ENCODE results near the gene ABHD16B.
"Not testable (repeated sequence)": the region's sequence is repeated elsewhere in the genome, so short reads cannot be mapped to it uniquely, and the experiment has no call there.

Gene ABHD16B

DNA sequence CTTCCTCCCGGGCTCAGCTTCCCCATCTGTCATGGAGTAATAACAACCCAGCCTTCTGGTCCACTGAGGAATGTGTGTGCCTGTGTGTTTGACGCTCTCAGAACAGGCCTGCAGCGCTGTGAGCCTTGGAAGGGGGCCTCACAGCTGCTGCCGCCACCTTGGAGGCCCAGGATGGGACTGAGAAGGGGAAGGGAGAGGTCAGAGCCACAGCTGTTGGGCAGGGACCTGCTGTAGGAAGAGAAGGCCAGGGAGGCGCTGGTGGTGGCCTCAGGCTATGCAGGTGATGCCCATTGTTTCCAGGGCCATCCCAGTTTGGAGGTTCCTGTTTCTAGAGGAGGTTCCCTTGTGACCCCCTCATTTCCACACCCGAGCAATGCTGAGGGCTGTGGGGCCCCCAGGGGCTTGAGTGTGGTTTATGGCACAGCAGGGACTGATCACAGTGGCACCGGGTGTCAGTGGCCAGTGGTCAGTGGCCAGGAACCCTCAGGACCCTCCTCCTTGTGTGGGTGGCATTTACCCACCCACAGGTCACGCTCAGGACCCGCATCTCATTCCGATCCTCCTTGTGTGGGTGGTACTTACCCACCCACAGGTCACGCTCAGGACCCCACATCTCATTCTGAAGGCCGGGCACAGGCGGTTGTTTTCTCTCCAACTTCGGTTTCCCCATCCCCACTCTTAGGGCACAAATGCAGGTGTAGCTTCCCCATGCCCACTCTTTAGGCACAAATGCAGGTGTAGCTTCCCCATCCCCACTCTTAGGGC is 17.8 kb downstream of the ABHD16B start:
- no peak for DNase-seq

DNA sequence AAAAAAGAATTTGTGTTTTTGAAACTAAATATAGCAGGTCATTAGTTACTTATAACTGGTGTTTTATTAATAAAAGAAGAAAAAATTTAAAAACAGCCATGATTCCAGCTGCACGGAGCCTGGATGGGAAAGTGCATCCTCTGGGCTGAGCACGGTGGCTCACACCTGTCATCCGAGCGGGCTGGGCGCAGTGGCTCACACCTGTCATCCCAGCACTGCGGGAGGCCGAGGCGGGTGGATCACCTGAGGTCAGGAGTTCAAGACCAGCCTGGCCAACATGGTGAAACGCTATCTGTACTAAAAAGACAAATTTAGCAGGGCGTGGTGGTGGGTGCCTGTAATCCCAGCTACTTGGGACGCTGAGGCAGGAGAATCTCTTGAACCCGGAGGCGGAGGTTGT is 19.6 kb downstream of the ABHD16B start:
- DNase-seq: not testable (repeated sequence)

DNA sequence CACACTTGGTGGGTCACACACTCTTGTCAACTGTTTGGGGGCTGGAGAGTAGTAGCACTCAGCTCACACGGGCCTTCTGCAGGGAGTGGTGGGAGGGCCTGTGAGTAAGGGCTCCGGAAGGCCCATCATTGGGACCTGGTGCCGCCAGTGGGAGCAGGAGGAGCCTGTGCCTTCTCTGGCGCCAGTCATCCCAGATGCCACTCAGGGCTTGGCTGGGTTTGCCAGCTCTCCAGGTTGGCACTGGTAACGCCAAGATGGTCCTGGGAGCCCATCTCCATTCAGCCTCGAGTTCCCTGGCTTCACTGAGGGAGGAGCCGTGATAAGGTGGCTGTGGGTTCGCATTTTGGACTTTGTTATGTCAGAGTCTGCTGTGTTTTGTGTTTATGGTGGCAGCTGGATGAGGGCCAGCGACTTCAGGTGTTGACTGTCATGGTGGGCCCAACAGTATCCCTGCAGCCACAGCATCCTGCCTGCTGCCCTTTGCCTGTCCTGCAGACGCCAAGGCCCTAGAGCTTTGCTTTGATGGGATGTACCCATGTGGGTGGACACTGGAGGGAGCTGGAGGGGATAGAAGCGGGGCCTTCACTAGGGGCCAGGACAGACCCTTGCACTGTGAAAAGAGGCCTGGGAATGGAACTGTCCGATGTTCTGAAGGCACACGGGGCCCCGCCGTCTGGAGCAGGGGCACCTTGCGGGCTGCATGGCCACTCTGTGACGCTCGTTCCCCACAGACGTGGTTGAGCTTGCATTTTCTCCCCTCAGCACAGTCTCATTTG is 20.3 kb downstream of the ABHD16B start:
- no peak for DNase-seq

DNA sequence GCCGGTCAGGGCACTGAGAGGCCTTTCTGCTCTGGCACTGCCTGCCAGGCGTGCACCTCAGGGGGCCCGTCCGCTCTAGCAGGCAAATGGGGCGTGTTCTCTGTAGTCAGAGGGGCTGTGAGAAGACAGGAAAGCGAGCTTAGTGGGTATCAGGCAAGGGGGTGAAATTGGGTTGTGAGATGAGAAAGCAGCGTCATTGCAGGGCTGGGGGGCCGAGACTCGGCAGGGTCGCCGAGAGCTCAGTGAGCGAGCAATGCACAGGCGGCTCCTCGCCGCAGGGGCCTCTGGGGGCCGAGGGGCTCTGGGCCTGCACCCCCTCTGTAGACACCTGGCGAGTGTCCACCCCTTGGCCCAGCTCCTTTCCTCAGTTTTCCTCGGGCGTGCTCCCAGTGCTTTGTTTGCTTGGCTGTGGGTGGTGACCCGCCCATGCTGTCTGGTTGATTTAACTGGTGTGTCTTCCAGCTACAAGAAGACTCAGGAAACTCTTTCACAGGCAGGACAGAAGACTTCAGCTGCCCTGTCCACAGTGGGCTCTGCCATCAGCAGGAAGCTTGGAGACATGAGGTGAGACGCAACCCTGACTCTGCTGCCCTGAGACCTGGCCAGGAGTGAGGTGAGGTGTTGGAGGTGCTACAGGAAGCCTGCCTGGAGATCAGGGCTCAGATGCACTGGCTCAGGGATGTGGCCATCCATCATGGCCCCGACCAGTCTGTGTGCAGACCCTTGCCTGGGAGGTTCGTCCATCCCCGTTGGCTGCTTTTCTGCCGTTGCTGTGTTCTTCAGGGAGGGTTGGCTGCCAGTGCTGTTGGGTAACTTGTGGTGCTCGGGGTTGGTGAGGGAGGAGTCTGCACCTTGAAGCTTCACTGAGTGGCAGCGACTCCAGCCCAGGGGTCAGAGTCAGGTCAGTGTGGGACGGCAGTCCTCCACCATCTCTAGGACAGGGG is 21.2 kb downstream of the ABHD16B start:
- no peak for DNase-seq

DNA sequence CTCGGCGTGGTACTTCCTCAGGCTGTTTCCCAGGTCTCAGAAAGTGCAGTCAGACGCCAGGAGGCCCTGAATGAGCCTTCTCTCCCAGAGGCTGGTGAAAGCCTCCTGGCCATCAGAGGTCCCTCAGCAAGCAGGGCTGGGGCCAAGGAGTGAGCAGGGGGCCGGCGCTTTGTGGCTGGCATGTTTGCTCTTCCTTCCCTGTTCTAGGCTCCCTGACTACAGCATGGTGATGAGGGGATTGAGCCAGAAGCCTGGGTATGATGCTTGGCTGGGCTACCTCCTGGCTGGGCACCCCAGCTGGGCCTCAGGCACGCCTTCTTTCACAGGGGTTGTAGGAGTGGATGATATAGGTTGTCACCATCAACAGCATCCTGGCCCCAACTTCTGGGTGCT is 21.9 kb downstream of the ABHD16B start:
- DNase-seq: no peak

DNA sequence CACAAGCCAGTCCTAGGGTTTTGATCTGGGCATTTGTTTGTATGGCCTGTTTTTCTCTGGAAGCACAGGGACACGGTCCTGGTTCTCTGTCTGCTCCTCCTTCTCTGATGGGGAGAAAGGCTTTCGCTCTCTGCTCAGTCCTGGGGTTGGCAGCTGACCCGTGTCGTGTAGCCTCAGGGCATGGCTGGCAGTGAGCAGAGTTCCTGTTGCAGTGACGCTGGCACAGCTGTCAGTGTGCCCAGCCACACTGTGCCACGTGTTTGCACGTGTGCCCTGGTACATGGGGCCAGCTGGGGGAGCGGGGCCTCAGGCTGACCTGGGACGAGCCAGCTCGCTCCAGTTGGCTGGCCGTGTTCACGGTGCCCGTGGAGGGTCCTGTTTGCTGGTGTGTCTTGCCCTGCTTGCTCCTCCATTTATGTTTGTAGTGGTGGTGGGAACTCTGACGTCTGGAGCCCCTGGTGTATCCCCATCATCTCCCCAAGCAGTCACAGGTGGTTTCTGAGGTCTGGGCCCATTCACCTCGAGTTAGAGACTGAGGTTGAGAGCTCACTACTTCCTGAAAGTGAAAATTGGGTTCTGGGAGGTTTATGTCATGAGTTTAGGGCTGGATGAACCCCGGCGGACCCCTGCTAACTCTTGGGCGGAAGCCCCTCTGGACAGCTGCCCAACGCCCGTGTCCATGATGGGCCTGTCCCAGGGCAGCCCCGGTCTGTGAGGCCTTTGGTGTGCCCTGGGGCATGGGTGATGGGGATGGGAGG is 23.4 kb downstream of the ABHD16B start:
- no peak for DNase-seq

DNA sequence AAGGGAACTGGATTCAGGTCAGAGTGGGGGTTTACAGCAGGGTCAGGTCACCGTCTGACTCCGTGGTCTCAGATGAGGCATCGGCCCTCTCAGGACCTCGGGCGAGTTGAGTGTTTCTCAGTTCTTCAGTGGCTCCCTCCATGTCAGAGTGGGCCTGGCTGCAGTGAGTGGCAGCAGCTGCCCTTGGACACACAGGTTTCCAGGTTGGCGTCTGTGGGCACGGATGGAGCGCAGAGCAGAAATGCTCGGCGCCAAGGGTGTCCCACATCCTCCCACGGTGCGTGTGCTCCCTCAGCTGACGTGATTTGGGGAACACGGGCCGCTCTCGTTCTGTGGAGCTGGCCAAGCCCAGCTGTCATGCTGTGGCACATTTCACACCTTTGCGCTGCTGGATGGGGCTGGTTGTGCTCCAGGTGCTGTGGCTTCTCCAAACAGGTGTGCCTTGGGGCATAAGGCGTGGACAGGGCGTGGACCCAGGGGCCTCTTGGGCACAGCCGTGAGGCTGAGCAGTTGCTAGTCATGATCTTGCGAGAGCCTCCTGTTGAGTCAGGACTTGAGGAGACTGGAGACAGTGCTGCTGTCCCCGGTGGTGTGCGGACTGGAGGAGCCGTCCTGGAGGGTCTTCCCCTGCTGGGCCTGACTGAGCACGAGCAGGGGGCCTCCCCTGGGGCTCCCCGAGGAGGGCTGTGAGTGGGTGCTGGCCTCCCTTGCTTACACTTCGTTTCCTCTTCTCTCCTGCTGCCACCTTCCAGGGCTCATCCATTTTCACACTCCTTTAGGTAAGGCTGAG is 24.2 kb downstream of the ABHD16B start:
- DNase-seq: no peak

DNA sequence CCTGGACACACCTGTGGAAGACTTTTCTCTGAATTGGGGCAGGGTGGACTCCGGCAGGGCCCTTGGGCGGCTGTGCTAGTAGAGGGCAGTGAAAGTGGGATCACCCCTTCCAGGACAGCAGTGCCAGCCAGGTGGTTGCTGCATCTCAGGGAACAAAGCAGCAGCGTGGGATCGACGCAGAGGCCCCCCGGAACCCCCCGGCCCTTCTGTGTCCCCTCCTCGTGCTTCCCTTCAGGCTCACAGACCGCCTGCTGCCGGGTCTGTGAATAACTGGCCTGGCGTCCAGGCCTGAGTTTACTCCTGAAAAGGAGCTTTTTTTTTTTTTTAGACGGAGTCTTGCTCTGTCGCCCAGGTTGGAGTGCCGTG is 24.7 kb downstream of the ABHD16B start:
- no peak for DNase-seq

DNA sequence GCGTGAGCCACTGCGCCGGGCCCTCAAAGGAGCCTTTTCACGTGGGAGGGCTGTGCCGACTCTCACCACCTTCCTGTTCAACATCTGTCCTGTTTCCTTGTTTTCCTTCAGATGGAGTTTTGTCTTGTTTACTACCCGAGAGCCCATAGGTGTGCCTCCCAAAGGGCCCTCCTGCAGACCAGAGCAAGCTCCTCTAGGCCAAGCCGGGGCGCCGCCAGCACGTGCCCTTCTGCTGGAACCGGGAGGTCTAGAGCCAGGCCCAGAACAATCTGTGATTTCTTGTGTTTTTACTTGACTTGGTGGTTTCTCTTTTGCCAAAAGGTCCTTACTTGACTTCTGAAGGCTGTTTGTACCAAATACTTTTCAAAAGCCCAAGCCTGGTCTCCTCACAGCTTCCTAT is 25.6 kb downstream of the ABHD16B start:
- no peak for DNase-seq

DNA sequence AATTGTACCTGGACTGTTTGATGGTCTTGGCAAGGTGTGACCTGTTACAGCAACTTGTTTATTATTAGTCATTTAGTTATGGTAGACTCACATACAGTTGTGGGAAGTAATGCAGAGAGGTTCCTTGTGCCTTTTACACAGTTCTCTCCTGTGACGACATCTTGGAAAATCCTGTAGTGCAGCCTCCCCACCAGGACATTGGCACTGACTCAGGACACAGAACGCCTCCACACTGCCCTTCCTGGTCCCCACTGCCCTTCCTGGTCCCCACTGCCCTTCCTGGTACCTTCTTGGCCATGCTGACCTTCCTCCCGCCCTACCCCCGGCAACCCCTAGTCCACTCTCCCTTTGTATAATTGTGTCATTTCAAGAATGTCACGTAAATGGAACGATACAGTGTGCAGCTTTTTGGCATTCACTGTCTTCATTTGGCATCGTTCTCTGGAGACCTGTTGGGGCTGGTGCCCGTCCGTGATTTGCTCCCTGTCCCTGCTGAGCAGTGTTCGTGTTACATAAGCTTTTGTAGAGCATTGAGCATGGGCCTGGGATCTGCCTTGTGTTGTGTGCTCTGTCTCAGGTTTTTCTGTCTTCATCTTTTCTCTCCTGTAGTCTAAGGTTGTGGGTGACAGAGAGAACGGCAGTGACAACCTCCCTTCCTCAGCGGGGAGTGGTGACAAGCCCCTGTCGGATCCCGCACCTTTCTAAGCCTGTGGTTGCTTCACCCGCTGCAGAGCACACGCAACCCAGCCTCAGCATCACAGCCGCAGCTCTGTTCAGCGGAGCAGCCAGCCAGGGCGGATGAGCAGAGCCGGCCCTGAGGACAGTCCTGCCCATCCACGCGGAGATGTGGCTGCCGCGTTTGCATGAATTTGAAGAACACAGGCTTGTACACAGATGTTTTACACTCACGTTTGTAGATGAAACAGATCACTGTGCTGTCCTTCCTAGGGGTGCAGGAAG is 28.2 kb downstream of the ABHD16B start:
- peak; percentile 25 to 59 (median 46) for DNase-seq

DNA sequence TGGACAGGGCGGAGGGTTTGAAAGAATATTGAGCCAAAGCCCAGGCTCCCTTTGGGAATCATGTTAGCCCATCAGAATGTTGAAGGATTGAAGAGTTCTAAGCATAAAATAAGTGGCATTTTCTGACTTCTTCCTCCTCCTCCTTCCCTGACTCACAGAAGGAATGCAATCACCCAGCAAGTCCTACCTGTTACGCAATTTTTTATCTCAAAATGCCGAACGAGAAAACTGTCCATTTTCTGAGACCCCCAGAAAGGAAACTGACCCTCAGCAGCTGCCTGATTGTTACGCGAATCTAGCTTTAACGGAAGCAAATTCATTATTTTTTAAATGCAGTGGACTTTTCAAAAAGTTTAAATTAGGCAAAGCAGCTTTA is 28.9 kb downstream of the ABHD16B start:
- DNase-seq: peak in 2 of 4 experiments; percentile 22 to 39

DNA sequence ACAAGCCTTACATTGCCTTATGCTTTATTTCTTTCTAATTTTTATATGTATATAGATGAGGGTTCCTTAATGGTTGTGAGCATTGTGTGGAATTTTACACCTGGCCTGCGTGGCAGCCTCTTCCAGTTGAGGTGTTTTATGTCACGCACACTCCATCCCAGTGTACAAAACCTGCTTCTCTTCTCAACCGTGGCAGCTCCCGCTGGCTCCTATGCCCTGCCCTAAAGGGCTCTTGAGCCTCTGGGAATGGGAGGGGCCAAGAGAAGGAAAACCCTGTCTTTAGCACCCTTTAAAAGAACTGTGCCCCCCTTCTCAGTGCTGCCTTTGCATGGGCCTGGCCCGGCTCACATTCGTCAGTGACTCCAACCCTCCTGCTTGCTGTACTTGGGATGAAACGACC is 29.3 kb downstream of the ABHD16B start:
- no peak for DNase-seq

DNA sequence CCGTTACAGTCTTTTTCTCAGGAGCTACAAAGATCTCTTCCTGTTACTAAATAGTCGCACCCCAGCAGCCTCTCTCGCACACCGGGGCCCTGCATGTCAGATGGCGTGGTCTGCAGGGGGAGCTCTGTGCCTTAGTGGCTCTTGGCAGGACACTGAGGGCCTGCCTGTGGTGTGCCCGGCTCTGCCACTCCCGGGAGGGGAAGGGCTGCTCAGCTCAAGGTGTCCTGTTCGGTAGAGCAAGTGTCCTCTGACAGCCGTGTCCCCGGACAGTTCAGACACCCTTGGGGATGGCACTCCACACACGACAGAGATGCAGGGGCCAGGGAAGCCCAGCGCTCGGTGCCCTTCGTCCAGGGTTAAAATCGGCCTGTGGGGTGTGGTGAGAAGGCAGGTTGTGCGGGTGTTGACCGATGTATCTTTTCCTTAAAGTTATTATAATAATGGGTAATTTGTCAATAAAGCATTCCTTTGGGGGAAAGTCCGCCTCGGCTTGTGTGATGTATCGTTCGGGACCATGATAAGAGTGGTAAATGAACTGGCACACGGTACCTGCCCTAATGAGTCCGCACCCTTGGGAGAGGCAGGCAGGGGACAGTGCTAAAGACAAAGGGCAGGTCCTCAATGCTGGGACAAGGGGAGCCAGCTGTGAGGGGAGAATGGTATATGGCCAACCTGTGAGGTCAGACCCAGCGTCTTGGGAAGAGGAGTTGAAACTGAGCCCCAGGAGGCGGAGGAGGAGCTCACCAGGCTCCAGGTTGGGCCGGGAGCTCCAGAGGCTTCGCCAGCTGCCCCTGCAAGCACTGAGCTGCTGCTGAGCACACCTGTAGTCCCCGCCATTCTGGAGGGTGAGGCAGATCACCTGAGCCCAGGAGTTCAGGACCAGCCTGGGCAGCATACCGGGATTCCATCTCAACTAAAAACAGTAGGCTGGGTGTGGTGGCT is 30.0 kb downstream of the ABHD16B start:
- peak in 1 of 4 experiments; percentile 18 for DNase-seq

DNA sequence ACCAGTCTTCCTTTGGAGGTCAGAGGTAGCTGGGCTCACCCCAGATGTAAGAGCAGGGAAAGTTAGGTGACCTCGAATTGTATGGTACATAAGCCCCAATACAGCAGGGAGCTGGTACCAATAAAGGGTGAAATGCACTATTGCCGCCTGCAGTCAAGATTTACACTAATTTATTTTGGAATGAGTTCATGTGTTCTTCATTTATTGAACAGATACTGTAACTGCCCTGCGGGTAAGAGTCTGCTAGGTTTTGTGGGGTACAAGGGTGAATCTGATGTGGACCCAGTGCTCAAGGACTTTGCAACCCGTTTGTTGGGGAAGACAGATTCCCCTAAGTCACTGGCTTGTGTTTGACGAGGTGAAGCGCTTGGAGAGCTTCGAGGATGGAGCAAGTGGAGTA is 31.1 kb downstream of the ABHD16B start:
- no peak for DNase-seq

DNA sequence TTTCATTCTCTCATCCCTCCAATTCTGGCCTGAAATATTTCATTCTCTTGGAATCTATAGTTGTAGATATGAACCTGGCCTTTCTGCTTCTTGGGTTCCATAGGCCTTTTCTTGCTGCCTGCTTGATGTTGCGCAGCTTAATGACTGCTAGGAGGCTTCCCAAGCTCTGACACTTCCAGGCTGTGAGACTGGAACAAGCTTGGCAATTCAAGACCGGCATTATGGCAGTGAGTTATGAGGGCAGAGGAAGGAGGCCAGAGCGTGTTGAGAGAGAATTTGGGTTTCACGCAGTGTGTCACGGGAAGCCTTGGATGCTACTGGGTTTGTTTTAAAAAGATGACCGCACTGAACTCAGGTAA is 32.7 kb downstream of the ABHD16B start:
- no peak for DNase-seq

DNA sequence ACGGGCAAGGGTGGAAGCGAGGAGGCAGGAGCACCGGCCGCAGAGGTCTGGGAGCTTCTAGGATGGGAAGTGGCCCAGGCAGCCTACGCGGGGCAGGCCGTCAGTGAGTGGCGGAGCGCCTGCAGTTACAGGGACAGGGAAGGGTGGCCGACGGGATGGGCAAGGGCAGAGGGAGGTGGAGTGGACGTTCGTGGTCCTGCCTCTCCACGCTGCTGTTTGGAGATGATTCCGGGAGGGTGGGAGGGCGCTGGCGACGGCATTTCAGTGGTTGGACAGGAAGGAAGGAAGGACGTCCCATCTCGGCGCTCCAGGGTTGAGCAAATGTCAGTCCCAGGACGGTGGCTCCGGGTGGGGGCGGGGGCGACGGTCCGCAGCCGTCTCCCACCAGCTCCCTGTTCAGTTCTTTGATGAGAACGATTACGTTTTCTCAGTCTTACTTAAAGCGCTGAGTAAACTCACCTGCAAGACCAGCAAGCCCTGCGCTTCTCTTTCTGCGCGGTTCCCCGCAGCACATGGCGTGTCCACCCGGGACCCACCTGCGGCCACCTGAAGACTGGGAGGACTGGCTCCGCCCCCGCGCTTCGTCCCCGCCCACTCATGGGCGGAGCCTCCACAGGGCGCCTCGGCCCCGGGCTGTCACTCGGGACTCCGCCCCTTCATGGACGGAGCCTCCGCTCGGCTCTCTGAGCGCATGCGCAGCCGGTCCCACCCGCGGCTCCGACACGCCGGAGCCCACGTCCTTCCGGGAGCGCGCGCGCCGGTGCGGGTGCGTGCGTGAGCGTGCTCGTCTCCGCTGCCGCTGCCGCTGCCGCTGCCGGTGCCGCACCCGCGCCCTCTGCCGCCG is 33.3 kb downstream of the ABHD16B start, which contains the start of gene DNAJC5:
DNAJC5 (plus strand) TSS at position 769 of the 844 bp plus-strand sequence. CDS start 33,220 bp downstream, outside the sequence.
- DNase-seq: peak; percentile 98 to 99 (median 98)

DNA sequence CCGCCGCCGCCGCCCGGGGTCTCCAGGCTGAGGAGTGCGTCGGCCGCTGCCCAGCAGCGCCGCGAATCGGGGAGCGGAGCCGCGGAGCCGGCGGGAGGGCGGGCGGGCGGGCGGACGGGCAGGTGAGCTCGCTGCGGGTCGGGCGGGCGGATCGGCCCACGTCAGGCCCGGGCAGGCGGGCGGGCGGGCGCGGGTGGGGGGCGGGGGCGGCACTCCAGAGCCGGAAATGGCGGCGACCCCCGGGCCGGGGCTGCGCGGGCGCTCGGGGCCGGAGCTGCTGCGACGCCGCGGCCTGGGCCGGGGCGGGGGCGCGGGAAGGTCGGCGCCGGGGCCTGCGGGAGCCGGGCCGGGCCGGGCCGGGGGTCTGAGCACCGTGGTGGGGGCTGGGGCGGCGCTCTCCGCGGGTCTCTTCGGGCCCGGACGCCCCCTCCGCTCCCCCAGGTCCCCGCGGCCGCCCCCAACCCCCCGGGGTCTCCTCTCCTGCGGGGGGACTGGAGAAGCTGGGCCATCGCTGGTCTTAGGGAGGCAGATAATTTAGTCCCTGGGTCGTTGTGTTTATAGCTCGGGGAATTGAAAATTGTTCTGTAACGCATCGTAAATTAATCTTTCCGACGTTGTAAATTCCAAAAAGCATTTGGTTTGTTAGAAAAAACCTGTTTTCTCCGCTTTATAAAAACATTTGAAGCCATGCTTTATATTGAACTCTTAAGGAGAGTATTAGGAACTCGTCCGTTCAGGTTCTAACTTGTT is 34.1 kb downstream of the ABHD16B start:
- peak in 1 of 4 experiments; percentile 43 for DNase-seq
